ENCODE data around the gene PCK1. TPM values are rescaled to one million over a fixed set of nuclear protein-coding genes. Genes with fewer than 3 reads are reported as not detected.

PCK1 gene
- total and polyA plus RNA-seq, 2 donors (not counting 1 experiment from before 2014, with no cell fraction given), result under 0.01 TPM; not detected in 1

GRCh38 chr20:57562541-57563465 is 1.9 kb downstream of the PCK1 start:
- Histone ChIP-seq H3K4me1 (ENCODE audit: control insufficient read depth, extremely low read depth, insufficient read depth, low read length) (no peaks in the 10 kb centered on the region), H2AFZ (ENCODE audit: low read length) (no peak overlapping the region), H3K4me3 (replicated peaks in 1 of 4; ENCODE audit: control extremely low read depth in 1 of 4, insufficient read depth in 1 of 4, low read depth in 3 of 4, low read length in 4 of 4) (no peak overlapping the region), H3K9ac (ENCODE audit: insufficient read depth, low read length) (no peak overlapping the region), H3K36me3 (ENCODE audit: control insufficient read depth, insufficient read depth, low read length) (no peaks in the 10 kb centered on the region), H3K9me3 (ENCODE audit: control insufficient read depth, insufficient read depth, low read depth, low read length) (no peaks in the 10 kb centered on the region), H3K27ac (ENCODE audit: insufficient read depth, low read length) (no peak overlapping the region), H4K20me1 (ENCODE audit: control insufficient read depth, extremely low read depth, insufficient read depth, low read length) (no peaks in the 10 kb centered on the region), H3K27me3 (ENCODE audit: control insufficient read depth, insufficient read depth, low read length) (no peaks in the 10 kb centered on the region), H3K4me2 (ENCODE audit: extremely low read depth, insufficient read depth, low read length) (no peak overlapping the region), H3K79me2 (ENCODE audit: control insufficient read depth, insufficient read depth, low read length) (no peaks in the 10 kb centered on the region)
- TF ChIP-seq CTCF (conservative IDR thresholded peaks at IDR 0.05 in 1 of 2, IDR thresholded peaks at IDR 0.05 in 1 of 2; ENCODE audit: low read depth in 1 of 2, low read length in 2 of 2) (no peak), EZH2 (IDR thresholded peaks at IDR 0.05; ENCODE audit: low read length, missing control alignments) (no peak)
- no peak for DNase-seq (ENCODE audit: low read depth in 2 of 2)

DNA sequence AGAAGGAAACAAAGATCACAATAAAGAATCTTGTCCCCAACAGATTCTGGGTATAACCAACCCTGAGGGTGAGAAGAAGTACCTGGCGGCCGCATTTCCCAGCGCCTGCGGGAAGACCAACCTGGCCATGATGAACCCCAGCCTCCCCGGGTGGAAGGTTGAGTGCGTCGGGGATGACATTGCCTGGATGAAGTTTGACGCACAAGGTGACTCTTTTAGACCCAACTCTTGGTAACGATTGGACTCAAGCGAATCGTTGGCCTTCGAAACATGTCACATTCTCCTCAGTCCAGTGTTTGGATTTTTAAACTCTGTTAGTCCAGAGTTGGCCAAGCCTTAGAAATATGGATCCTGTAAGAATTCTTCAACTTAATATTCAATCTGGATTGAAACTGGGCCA is 2.6 kb downstream of the PCK1 start:
- TF ChIP-seq CTCF (conservative IDR thresholded peaks at IDR 0.05 in 1 of 2, IDR thresholded peaks at IDR 0.05 in 1 of 2; ENCODE audit: low read depth in 1 of 2, low read length in 2 of 2) (no peak), EZH2 (IDR thresholded peaks at IDR 0.05; ENCODE audit: low read length, missing control alignments) (no peak)
- H3K4me1 ChIP-seq (ENCODE audit: control insufficient read depth, extremely low read depth, insufficient read depth, low read length), result no peaks in the 10 kb centered on the region
- no peaks in the 10 kb centered on the region for H3K9me3 ChIP-seq (ENCODE audit: control insufficient read depth, insufficient read depth, low read depth, low read length)
- H3K9ac ChIP-seq (ENCODE audit: insufficient read depth, low read length), result no peak overlapping the region
- no peak overlapping the region for H3K4me2 ChIP-seq (ENCODE audit: extremely low read depth, insufficient read depth, low read length)
- no peaks in the 10 kb centered on the region for H3K79me2 ChIP-seq (ENCODE audit: control insufficient read depth, insufficient read depth, low read length)
- H3K27me3 ChIP-seq (ENCODE audit: control insufficient read depth, insufficient read depth, low read length), result no peaks in the 10 kb centered on the region
- H3K27ac ChIP-seq (ENCODE audit: insufficient read depth, low read length), result no peak overlapping the region
- no peak for DNase-seq (ENCODE audit: low read depth in 2 of 2)
- H2AFZ ChIP-seq (ENCODE audit: low read length), result no peak overlapping the region
- no peaks in the 10 kb centered on the region for H4K20me1 ChIP-seq (ENCODE audit: control insufficient read depth, extremely low read depth, insufficient read depth, low read length)
- H3K4me3 ChIP-seq (replicated peaks in 1 of 4; ENCODE audit: control extremely low read depth in 1 of 4, insufficient read depth in 1 of 4, low read depth in 3 of 4, low read length in 4 of 4), result no peak overlapping the region
- H3K36me3 ChIP-seq (ENCODE audit: control insufficient read depth, insufficient read depth, low read length), result no peaks in the 10 kb centered on the region

DNA sequence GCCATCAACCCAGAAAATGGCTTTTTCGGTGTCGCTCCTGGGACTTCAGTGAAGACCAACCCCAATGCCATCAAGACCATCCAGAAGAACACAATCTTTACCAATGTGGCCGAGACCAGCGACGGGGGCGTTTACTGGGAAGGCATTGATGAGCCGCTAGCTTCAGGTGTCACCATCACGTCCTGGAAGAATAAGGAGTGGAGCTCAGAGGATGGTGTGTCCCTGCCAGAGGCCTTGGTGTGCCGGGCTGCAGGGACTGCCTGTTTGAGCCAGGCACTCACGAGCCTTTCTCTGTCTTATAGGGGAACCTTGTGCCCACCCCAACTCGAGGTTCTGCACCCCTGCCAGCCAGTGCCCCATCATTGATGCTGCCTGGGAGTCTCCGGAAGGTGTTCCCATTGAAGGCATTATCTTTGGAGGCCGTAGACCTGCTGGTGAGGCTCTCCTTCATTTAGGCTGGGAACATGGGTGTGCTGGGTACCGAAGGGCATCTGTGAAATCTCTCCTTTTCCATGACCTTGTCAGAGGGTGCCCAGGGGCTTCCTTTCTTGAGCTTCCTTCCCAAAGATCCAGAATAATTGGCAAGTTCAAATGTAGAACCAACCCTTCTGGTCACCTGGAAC is 3.4 kb downstream of the PCK1 start:
- Histone ChIP-seq H3K4me1 (ENCODE audit: control insufficient read depth, extremely low read depth, insufficient read depth, low read length) (no peaks in the 10 kb centered on the region), H3K36me3 (ENCODE audit: control insufficient read depth, insufficient read depth, low read length) (no peaks in the 10 kb centered on the region), H3K4me2 (ENCODE audit: extremely low read depth, insufficient read depth, low read length) (no peak overlapping the region), H3K27me3 (ENCODE audit: control insufficient read depth, insufficient read depth, low read length) (no peaks in the 10 kb centered on the region), H3K9me3 (ENCODE audit: control insufficient read depth, insufficient read depth, low read depth, low read length) (no peaks in the 10 kb centered on the region), H3K9ac (ENCODE audit: insufficient read depth, low read length) (no peak overlapping the region), H3K27ac (ENCODE audit: insufficient read depth, low read length) (no peak overlapping the region), H3K4me3 (replicated peaks in 1 of 4; ENCODE audit: control extremely low read depth in 1 of 4, insufficient read depth in 1 of 4, low read depth in 3 of 4, low read length in 4 of 4) (no peak overlapping the region), H2AFZ (ENCODE audit: low read length) (no peak overlapping the region), H4K20me1 (ENCODE audit: control insufficient read depth, extremely low read depth, insufficient read depth, low read length) (no peaks in the 10 kb centered on the region), H3K79me2 (ENCODE audit: control insufficient read depth, insufficient read depth, low read length) (no peaks in the 10 kb centered on the region)
- TF ChIP-seq CTCF (conservative IDR thresholded peaks at IDR 0.05 in 1 of 2, IDR thresholded peaks at IDR 0.05 in 1 of 2; ENCODE audit: low read depth in 1 of 2, low read length in 2 of 2), result no peak
- no peak for TF ChIP-seq EZH2 (IDR thresholded peaks at IDR 0.05; ENCODE audit: low read length, missing control alignments)
- DNase-seq (ENCODE audit: low read depth in 2 of 2), result no peak

Measured in fibroblast of lung (primary cell).